Astrocyte of the cerebellum (primary cell): ENCODE data around the gene RBPJL.
A peak's percentile ranks its signal among the peaks of the same experiment; 100 is the strongest.

Experiments
- DNase-seq: peaks from one replicate; pipeline ENCODE4 v3.0.0-alpha.2; 2011; ENCODE audit warnings: low read depth
- H3K4me3 ChIP-seq: 2 replicates; pipeline ENCODE4 v1.5.1; 2011; ENCODE audit warnings: mild to moderate bottlenecking, low read depth, low read length, moderate library complexity
- CTCF ChIP-seq: IDR thresholded peaks from 2 replicates; pipeline ENCODE4 v1.5.1; 2012; ENCODE audit warnings: low read length, low read depth, moderate library complexity, mild to moderate bottlenecking; ENCODE audit errors: missing control alignments
- in situ Hi-C: cut with HindIII; loops from 2 replicates; pipeline ENCODE4 v1.10.0; 2017; ENCODE audit warnings: low sequenced_read_pairs

The RBPJL gene

GRCh38 chr20:45342855-45343531, 36.4 kb downstream of the RBPJL start:
- no peak for DNase-seq

GRCh38 chr20:45343532-45344167, 37.0 kb downstream of the RBPJL start:
- peak overlapping the region; percentile 90 for H3K4me3 ChIP-seq
- no peak for DNase-seq
- in situ Hi-C loops = no loop called here
- no peak for TF ChIP-seq CTCF

More at GRCh38 chr20:45342855-45343531, 36.4 kb downstream of the RBPJL start:
- peak overlapping the region; percentile 22 for H3K4me3 ChIP-seq
- no peak for TF ChIP-seq CTCF
- in situ Hi-C loops = no loop called here

GRCh38 chr20:45344168-45344860, 37.7 kb downstream of the RBPJL start:
- in situ Hi-C loops = no loop called here
- peak; percentile 68 for DNase-seq
- peak overlapping the region; percentile 90 for H3K4me3 ChIP-seq
- TF ChIP-seq CTCF = no peak

- TF ChIP-seq CTCF = no peak
- DNase-seq = no peak
- H3K4me3 ChIP-seq = peak overlapping the region; percentile 90
- in situ Hi-C loops = no loop called here
These were observed 38.7 kb downstream of the RBPJL start for GRCh38 chr20:45345104-45345936.

- DNase-seq = no peak
- H3K4me3 ChIP-seq = peak overlapping the region; percentile 90
- TF ChIP-seq CTCF = no peak
- in situ Hi-C loops = no loop called here
These were observed 39.7 kb downstream of the RBPJL start for GRCh38 chr20:45346291-45346718.

GRCh38 chr20:45346851-45347250, 40.2 kb downstream of the RBPJL start:
- H3K4me3 ChIP-seq = peak overlapping the region; percentile 90
- no peak for TF ChIP-seq CTCF
- in situ Hi-C loops = no loop called here
- no peak for DNase-seq
